ENCODE data around the gene MYEOV.

MYEOV gene

GRCh38 chr11:69297787-69298266 is 3.9 kb downstream of the MYEOV start:
- Mint-ChIP-seq H3K4me1 (ENCODE audit: low read depth) (peaks cover 86% of the 10 kb centered on the region), H3K4me3 (peak overlapping the region; percentile 71), H3K36me3 (ENCODE audit: low read depth) (no peaks in the 10 kb centered on the region), H3K9me3 (no peaks in the 10 kb centered on the region), H3K27me3 (peaks cover 47% of the 10 kb centered on the region), H3K27ac (peak overlapping the region; percentile 86)
- intact Hi-C loops (cut with micrococcal nuclease): loop anchor here (1.0 to 2.0 kb wide), 2 partner anchors 147 to 242 kb away; no protein-coding TSS in a partner anchor

GRCh38 chr11:69298267-69299022 is 4.5 kb downstream of the MYEOV start:
- Mint-ChIP-seq H3K4me3 (peak overlapping the region; percentile 71), H3K36me3 (ENCODE audit: low read depth) (no peaks in the 10 kb centered on the region), H3K27me3 (peaks cover 48% of the 10 kb centered on the region), H3K4me1 (ENCODE audit: low read depth) (peaks cover 88% of the 10 kb centered on the region), H3K9me3 (no peaks in the 10 kb centered on the region), H3K27ac (peak overlapping the region; percentile 86)
- intact Hi-C loops (cut with micrococcal nuclease): no loop called here

- no peak overlapping the region for H3K27ac Mint-ChIP-seq
- no peaks in the 10 kb centered on the region for H3K9me3 Mint-ChIP-seq
- H3K4me1 Mint-ChIP-seq (ENCODE audit: low read depth): peaks cover 86% of the 10 kb centered on the region
- no peaks in the 10 kb centered on the region for H3K36me3 Mint-ChIP-seq (ENCODE audit: low read depth)
- intact Hi-C loops (cut with micrococcal nuclease): no loop called here
- peaks cover 54% of the 10 kb centered on the region for H3K27me3 Mint-ChIP-seq
- H3K4me3 Mint-ChIP-seq: no peak overlapping the region
Observed at GRCh38 chr11:69299023-69299461, 5.1 kb downstream of the MYEOV start.

- H3K4me3 Mint-ChIP-seq: no peak overlapping the region
- H3K4me1 Mint-ChIP-seq (ENCODE audit: low read depth): peaks cover 86% of the 10 kb centered on the region
- no peak overlapping the region for H3K27ac Mint-ChIP-seq
- intact Hi-C loops (cut with micrococcal nuclease): no loop called here
- peaks cover 54% of the 10 kb centered on the region for H3K27me3 Mint-ChIP-seq
- no peaks in the 10 kb centered on the region for H3K9me3 Mint-ChIP-seq
- no peaks in the 10 kb centered on the region for H3K36me3 Mint-ChIP-seq (ENCODE audit: low read depth)
Observed at GRCh38 chr11:69299572-69299971, 5.6 kb downstream of the MYEOV start.

- Mint-ChIP-seq H3K4me3 (no peak overlapping the region), H3K4me1 (ENCODE audit: low read depth) (peaks cover 81% of the 10 kb centered on the region), H3K27ac (no peak overlapping the region), H3K36me3 (ENCODE audit: low read depth) (no peaks in the 10 kb centered on the region), H3K27me3 (peaks cover 49% of the 10 kb centered on the region), H3K9me3 (no peaks in the 10 kb centered on the region)
- intact Hi-C loops (cut with micrococcal nuclease): no loop called here
Observed at GRCh38 chr11:69300120-69301060, 6.4 kb downstream of the MYEOV start.

GRCh38 chr11:69301081-69301454 is 7.1 kb downstream of the MYEOV start:
- Mint-ChIP-seq H3K27ac (no peak overlapping the region), H3K36me3 (ENCODE audit: low read depth) (no peaks in the 10 kb centered on the region), H3K9me3 (no peaks in the 10 kb centered on the region), H3K27me3 (peaks cover 45% of the 10 kb centered on the region), H3K4me3 (no peak overlapping the region), H3K4me1 (ENCODE audit: low read depth) (peaks cover 74% of the 10 kb centered on the region)
- intact Hi-C loops (cut with micrococcal nuclease): no loop called here

GRCh38 chr11:69301455-69302401 is 7.8 kb downstream of the MYEOV start:
- no peaks in the 10 kb centered on the region for H3K36me3 Mint-ChIP-seq (ENCODE audit: low read depth)
- peaks cover 49% of the 10 kb centered on the region for H3K27me3 Mint-ChIP-seq
- intact Hi-C loops (cut with micrococcal nuclease): no loop called here
- H3K4me1 Mint-ChIP-seq (ENCODE audit: low read depth): peaks cover 67% of the 10 kb centered on the region
- no peaks in the 10 kb centered on the region for H3K9me3 Mint-ChIP-seq
- no peak overlapping the region for H3K27ac Mint-ChIP-seq
- H3K4me3 Mint-ChIP-seq: no peak overlapping the region

- Mint-ChIP-seq H3K27me3 (peaks cover 53% of the 10 kb centered on the region), H3K27ac (no peak overlapping the region), H3K4me3 (no peak overlapping the region), H3K36me3 (ENCODE audit: low read depth) (no peaks in the 10 kb centered on the region), H3K4me1 (ENCODE audit: low read depth) (peaks cover 59% of the 10 kb centered on the region), H3K9me3 (no peaks in the 10 kb centered on the region)
- intact Hi-C loops (cut with micrococcal nuclease): no loop called here
Observed at GRCh38 chr11:69302447-69303020, 8.6 kb downstream of the MYEOV start.

GRCh38 chr11:69303427-69303826 is 9.5 kb downstream of the MYEOV start:
- no peaks in the 10 kb centered on the region for H3K36me3 Mint-ChIP-seq (ENCODE audit: low read depth)
- H3K27ac Mint-ChIP-seq: no peak overlapping the region
- peaks cover 59% of the 10 kb centered on the region for H3K4me1 Mint-ChIP-seq (ENCODE audit: low read depth)
- no peaks in the 10 kb centered on the region for H3K9me3 Mint-ChIP-seq
- intact Hi-C loops (cut with micrococcal nuclease): no loop called here
- peaks cover 61% of the 10 kb centered on the region for H3K27me3 Mint-ChIP-seq
- H3K4me3 Mint-ChIP-seq: no peak overlapping the region

- peaks cover 68% of the 10 kb centered on the region for H3K27me3 Mint-ChIP-seq
Observed at GRCh38 chr11:69304258-69304657, 10.3 kb downstream of the MYEOV start.

GRCh38 chr11:69304686-69305085 is 10.7 kb downstream of the MYEOV start:
- Mint-ChIP-seq H3K4me1 (ENCODE audit: low read depth) (peaks cover 47% of the 10 kb centered on the region), H3K4me3 (no peak overlapping the region), H3K9me3 (no peaks in the 10 kb centered on the region), H3K27me3 (peaks cover 68% of the 10 kb centered on the region), H3K36me3 (ENCODE audit: low read depth) (no peaks in the 10 kb centered on the region), H3K27ac (no peak overlapping the region)
- intact Hi-C loops (cut with micrococcal nuclease): no loop called here

More at GRCh38 chr11:69304258-69304657, 10.3 kb downstream of the MYEOV start:
- intact Hi-C loops (cut with micrococcal nuclease): no loop called here
- no peak overlapping the region for H3K4me3 Mint-ChIP-seq
- H3K27ac Mint-ChIP-seq: no peak overlapping the region
- no peaks in the 10 kb centered on the region for H3K36me3 Mint-ChIP-seq (ENCODE audit: low read depth)
- H3K4me1 Mint-ChIP-seq (ENCODE audit: low read depth): peaks cover 51% of the 10 kb centered on the region
- no peaks in the 10 kb centered on the region for H3K9me3 Mint-ChIP-seq

- Mint-ChIP-seq H3K4me1 (ENCODE audit: low read depth) (peaks cover 34% of the 10 kb centered on the region), H3K36me3 (ENCODE audit: low read depth) (no peaks in the 10 kb centered on the region), H3K27me3 (peaks cover 68% of the 10 kb centered on the region), H3K4me3 (no peak overlapping the region), H3K9me3 (no peaks in the 10 kb centered on the region), H3K27ac (no peak overlapping the region)
- intact Hi-C loops (cut with micrococcal nuclease): no loop called here
Observed at GRCh38 chr11:69305885-69306540, 12.1 kb downstream of the MYEOV start.
